Measurements from ENCODE around the gene CTSD.

The CTSD gene

DNA sequence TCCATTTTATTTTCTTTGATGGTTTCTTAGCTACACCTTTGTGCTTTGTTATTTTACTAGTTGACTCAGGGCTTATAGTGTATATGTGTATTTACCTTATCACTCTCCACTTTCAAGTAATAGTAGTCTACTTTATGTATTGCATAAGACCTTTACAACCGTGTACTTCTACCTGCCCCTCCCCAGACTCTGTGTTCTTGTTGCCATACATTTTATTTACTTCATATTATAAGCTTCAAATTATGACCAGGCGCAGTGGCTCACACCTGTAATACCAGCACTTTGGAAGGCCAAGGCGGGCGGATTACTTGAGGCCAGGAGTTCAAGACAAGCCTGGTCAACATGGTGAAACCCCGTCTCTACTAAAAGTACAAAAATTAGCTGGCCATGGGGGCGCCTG is 28.2 kb upstream of the CTSD start:
- TF ChIP-seq GATA1 (IDR thresholded peaks at IDR 0.05; ENCODE audit: low read depth, low read length) (no peak), POLR2A (IDR thresholded peaks at IDR 0.05; ENCODE audit: low read length) (no peak)
- DNase-seq, result no peak

DNA sequence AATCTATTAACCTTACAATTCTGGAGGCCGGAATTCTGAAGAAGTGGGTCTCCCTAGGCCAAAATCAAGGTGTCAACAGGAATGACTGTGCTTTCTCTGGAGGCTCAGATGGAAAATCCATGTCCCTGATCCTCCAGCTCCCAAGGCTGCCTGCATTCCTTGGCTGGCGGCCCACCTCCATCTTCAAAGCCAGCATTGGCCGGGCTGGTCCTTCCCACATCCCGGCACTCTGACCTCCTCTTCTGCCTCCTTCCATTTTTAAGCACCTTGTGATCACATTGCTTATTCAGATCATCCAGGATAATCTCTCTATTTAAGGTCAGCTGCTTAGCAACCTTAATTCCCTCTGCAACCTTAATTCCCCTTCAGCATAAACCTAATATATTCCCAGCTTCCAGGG is 22.7 kb upstream of the CTSD start:
- TF ChIP-seq POLR2A (IDR thresholded peaks at IDR 0.05; ENCODE audit: low read length) (no peak), GATA1 (IDR thresholded peaks at IDR 0.05; ENCODE audit: low read depth, low read length) (no peak)

DNA sequence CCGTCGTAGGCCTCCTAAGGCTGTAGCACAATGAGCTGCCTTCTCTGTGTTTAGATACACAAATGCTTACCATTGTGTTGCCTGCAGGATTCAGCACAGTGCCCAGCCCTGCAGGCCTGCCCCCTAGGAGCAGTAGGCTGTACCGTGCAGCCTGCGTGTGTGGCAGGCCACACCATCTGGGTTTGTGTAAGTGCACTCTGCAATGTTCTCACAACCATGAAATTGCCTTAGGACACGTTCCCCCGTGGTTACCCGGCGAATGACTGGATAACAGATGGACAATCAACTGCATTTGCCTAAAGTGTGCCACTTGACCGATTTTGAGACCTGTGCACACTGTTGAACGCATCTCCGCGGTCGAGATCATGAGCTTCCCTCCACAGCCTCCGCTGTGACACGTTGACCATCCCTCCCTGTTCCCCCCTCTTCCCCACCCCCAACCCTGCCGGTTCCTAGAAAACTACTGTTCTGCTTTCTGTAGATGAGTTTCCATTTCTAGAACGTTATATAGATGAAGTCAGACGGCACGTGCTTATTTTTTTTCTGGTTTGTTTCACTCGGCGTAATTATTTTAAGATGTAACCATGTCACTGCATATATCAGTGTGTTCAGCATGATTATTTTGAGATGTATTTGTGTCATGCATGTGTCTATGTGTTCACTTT is 22.2 kb upstream of the CTSD start:
- DNase-seq, result no peak

More for the DNA sequence above, 22.7 kb upstream of the CTSD start:
- no peak for DNase-seq

DNA sequence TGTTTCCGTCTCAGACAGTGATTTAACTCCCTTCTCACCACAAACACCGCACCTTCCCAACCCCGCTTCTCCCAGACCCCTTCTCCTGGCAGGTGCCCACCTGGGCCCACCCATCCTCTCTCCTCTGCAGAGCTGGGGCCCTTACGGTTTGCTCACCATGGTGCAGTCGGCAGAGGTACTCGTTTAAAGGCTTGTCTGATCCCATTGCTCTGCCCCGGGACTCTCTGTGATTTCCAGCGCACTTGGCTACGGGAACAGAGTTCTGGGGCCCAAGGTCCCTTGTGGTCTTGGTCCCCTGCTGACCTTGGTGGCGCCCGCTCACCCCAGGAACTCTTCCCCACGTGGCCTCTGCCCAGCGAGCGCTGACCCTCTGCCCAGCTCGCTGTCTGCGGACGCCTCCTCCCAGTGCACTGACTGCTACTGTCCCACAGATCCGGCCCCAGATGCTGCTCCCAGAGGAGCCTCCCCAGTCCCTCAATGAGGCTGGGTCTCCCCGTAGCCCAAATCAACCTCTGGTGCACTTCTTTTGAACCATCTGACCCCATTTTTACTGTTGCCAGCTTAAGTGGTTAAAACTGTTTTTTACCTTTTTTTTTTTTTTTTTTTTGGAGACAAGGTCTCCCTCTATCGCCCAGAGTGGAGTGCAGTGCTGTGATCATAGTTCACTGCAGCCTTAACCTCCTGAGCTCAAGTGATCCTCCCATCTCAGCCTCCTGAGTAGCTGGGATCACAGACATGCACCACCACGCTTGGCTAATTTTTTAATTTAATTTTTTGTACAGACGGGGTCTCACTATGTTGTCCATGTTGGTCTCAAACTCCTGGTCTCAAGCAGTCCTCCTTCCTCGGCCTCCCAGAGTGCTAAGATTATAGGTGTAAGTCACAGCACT is 21.3 kb upstream of the CTSD start:
- TF ChIP-seq GATA1 (IDR thresholded peaks at IDR 0.05; ENCODE audit: low read depth, low read length) (no peak), POLR2A (IDR thresholded peaks at IDR 0.05; ENCODE audit: low read length) (no peak)
- DNase-seq, result no peak

More for the DNA sequence above, 22.2 kb upstream of the CTSD start:
- TF ChIP-seq GATA1 (IDR thresholded peaks at IDR 0.05; ENCODE audit: low read depth, low read length) (no peak), POLR2A (IDR thresholded peaks at IDR 0.05; ENCODE audit: low read length) (no peak)

DNA sequence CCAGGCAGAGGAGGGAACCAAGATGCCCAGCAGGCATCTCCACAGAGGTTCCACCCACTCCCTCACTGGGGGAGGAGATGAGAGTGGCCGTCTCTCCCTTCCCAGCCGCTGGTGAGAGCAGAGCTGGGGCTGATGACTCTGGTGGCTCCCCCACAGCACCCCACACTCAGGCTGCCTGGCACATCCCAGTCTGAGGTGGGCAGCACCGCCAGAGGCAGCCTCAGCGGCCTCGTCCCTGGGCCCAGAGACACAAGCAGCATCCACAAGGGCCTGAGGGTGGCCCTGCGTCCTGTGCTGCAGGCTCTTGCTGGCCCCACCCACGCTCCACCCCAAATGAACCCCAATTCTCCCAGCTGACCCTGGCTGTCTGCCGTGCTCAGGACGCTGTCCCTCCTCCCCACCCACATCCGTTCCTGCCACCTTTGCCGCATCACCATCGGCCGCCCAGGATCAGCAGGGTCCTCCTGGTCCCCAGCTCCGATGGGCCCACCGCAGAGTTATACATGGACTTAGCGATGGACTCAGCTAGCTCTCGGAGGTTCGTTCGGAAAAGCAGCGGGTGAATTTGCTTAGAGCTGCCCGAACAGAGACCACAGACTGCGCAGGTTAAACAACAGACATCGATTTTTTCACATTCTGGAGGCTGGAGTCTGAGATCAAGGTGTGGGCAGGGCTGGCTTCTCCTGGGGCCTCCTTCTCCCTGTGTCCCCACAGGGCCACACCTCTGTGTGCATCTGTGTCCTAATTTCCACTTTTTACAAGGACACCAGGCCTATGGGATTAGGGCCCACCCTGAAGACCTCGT is 20.2 kb upstream of the CTSD start:
- DNase-seq, result no peak
- TF ChIP-seq POLR2A (IDR thresholded peaks at IDR 0.05; ENCODE audit: low read length) (no peak), GATA1 (IDR thresholded peaks at IDR 0.05; ENCODE audit: low read depth, low read length) (no peak)

DNA sequence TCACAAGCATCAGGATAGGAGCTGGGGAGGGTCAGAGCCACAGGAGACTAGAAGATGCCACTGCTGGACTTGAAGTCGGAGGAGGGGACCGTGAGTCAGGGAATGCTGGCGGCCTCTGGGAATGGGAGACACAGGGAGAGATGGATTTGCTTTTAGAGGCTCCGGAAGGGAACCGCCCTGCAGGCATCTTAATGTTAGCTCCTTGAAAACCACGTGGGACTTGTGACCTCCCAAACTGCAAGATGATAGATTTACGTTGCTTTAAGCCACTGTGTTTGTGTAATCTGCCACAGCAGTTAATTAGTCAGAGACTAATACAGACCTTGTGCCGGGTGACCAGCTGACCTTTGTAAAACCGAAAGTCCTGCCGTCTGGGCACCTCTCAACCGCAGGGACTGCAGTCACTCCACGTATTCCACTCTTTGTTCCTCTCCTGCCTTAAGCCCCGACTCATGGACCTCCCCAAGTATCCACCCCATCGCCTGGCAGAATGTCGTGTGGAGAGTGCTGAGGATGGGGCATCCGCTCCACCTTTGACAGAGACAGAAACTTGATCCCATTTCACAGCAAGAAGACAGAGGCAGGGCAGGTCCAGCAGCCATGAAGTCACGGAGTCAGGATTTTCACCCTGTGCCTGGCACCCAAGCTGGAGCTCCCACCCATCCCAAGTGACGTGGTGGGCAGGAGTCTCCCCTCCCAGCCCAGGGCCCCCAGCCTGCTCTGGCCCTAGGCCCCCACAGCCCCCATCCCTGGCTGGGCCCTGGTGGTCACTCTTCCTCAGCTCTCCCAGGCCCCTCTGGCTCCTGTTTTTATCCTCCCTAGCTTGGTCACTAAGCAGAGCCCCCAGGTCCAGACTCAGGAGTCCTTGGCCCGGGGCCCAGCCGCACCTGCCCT is 19.4 kb upstream of the CTSD start:
- no peak for TF ChIP-seq POLR2A (IDR thresholded peaks at IDR 0.05; ENCODE audit: low read length)
- TF ChIP-seq GATA1 (IDR thresholded peaks at IDR 0.05; ENCODE audit: low read depth, low read length), result no peak
- DNase-seq, result no peak

DNA sequence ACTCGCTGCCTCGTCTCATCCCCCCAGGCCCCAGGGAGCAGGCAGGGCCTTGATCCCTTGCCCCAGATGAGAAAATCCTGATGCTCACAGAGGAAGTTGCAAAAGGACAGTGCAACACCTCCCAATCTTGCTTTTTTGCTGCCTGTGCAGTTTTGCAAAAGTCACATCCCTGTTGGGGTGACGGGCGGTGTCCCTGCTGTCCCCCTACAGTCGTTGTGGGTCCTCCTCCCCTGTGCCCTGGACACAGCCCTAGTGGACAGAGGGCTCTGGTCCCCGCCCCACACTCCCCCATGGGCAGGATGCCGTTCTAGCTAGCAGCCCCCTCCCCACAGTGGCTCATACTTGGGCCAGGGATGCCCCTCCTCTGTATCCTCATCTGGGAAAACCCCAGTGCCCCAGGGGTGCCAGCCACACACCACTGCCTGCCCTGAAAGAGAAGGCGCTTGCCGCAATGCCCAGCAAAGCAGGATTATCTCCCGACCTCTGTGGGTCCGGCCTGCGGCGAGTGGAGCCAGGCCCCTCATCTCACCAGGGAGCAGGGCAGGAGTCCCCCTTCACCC is 18.4 kb upstream of the CTSD start:
- no peak for TF ChIP-seq POLR2A (IDR thresholded peaks at IDR 0.05; ENCODE audit: low read length)
- no peak for TF ChIP-seq GATA1 (IDR thresholded peaks at IDR 0.05; ENCODE audit: low read depth, low read length)

DNA sequence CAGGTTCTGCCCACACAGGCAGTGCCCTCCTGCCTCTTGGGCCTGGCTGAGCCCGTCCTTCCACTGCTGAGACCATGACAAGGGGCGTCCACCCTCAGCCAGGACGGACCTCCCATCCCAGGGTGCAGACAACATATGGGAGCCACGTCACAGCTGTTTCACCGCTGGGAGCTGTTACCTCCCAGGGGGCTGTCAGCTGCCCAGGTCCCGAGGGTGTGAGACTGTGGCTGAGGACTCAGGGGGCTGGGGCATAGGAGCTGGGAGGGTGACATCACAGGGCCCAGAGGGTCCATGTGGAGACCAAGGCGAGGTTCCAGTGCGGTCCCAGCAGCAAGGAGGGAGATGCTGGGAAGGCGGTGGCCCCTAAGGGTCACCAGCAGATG is 17.9 kb upstream of the CTSD start:
- TF ChIP-seq POLR2A (IDR thresholded peaks at IDR 0.05; ENCODE audit: low read length) (no peak), GATA1 (IDR thresholded peaks at IDR 0.05; ENCODE audit: low read depth, low read length) (no peak)
- no peak for DNase-seq

More for the DNA sequence above, 18.4 kb upstream of the CTSD start:
- no peak for DNase-seq

DNA sequence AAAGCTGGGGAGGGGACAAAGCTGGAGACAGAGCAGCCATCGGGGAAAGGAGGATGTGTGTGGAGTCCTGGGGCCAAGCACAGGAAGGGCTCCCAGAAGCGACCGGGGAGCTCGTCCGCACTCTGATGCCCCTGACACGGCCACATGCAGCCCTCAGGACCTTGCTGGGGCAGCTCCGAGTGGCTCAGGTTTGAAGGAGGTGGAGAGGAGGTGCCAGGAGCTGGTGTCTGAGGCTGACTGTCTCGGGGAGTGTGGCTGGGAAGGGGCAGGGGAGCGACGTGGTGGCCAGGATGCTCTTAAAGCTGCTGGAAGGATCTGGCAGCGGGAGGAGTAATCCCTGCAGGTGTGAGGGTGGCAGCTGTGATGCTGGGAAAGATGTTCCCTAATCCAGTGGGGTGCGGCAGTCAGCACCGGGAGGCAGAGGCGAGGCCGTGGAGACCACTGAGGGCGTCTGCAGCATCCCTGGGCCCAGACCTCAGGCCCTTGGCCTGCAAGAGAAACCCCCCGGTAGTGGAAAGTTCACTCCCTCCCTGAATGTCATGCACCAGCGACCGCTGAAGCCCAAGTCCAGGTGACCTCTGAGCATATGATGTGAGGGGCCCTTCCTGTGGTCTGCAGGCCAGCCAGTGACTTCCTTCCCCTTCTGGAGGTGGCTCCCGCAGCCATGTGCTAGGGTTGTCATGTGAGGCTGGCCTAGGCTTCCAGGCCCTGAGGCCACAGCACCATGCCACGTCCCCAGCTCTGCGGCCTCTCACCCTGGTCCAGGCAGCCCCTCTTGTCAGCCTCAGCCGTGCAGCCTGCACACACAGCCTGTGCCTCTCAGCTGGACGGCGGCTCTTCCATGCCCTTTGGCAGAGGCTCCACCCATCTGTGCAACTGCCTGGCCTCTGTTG is 17.2 kb upstream of the CTSD start:
- TF ChIP-seq POLR2A (IDR thresholded peaks at IDR 0.05; ENCODE audit: low read length) (no peak), GATA1 (IDR thresholded peaks at IDR 0.05; ENCODE audit: low read depth, low read length) (no peak)
- no peak for DNase-seq

DNA sequence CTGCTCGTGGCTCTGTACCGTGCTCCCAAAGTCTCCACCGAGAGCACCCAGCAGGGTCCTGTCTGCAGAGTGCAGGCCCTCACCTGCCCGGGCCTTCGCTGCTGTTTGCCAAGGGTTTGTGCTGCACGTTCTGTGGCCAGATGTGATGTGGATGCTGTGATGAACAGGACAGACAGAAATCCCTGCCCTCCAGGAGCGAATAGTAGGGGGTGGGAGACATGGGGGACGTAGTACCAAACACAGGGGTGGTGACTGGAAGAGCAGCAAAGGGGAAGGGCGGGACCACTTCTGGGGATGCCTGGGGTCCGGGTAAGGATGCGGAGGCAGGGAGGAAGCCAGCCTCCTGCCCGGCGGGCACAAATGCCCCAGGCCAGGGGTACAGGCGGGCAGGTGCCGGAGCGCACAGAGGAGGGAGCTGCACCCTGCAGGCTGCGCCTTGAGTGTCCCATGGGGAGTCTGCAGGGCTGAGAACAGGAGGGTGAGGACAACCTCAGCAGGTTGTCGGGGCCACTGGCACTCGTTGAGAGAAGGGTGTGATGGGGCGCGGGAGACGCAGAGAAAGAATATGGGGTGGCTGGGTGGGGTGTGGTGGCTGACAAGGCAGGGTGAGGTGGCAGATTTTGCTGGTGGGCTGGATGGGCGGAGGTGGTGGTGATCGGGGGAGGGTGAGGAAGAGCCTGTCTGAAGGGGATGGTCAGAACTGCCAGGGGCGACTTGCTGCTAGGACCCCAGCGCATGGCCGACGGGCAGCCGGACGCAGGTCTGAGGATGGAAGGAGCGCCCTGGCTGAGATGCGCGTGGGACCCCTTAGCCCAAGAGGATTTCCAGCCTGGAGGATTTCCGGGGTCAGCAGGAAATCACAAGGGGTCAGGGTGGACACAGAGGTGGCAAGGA is 16.3 kb upstream of the CTSD start:
- TF ChIP-seq POLR2A (IDR thresholded peaks at IDR 0.05; ENCODE audit: low read length), result no peak
- DNase-seq, result no peak
